HepG2 (cell line): ENCODE measurements around the gene BIRC2. TPM values are rescaled to one million over a fixed set of nuclear protein-coding genes. Genes with fewer than 3 reads are reported as not detected.

Source experiments
- ARNT ChIP-seq: fragments of 450-650 bp; IDR thresholded peaks from 2 replicates; pipeline ENCODE4 v1.6.1; 2017
- ARNT2 ChIP-seq: sonication (generic); formaldehyde crosslinking; IDR thresholded peaks from 2 replicates; pipeline ENCODE4 v1.8.0; 2022; ENCODE audit warnings: mild to moderate bottlenecking, low read depth, missing genetic modification reagents, moderate library complexity
- CAMTA2 ChIP-seq: sonication (generic); formaldehyde crosslinking; IDR thresholded peaks from 2 replicates; pipeline ENCODE4 v1.4.0; 2020; ENCODE audit warnings: mild to moderate bottlenecking, missing genetic modification reagents, borderline replicate concordance
- CEBPG ChIP-seq: IDR thresholded peaks from 2 replicates; pipeline ENCODE4 v1.6.1; 2016
- CSRNP2 ChIP-seq: sonication (generic); formaldehyde crosslinking; conservative IDR thresholded peaks from 2 replicates; pipeline ENCODE4 v1.8.0; 2022; ENCODE audit warnings: low read depth, missing genetic modification reagents
- FLYWCH1 ChIP-seq: sonication (generic); formaldehyde crosslinking; IDR thresholded peaks from 2 replicates; pipeline ENCODE4 v1.8.1; 2023; ENCODE audit warnings: mild to moderate bottlenecking, missing genetic modification reagents
- FOSL1 ChIP-seq: sonication (generic); formaldehyde crosslinking; IDR thresholded peaks from 2 replicates; pipeline ENCODE4 v1.9.0; 2021; ENCODE audit warnings: missing genetic modification reagents, borderline replicate concordance
- HNRNPL ChIP-seq: fragments of 200-400 bp; formaldehyde crosslinking; IDR thresholded peaks from 2 replicates; pipeline ENCODE4 v1.6.1; 2017; ENCODE audit warnings: mild to moderate bottlenecking, low read depth, low read length
- HOXA9 ChIP-seq: sonication (generic); formaldehyde crosslinking; IDR thresholded peaks from 2 replicates; pipeline ENCODE4 v1.8.1; 2022; ENCODE audit warnings: missing genetic modification reagents, mild to moderate bottlenecking, moderate library complexity, borderline replicate concordance
- KDM5A ChIP-seq: fragments of 200-600 bp; sonication (generic); IDR thresholded peaks from 2 replicates; pipeline ENCODE4 v1.7.0; 2018; ENCODE audit warnings: antibody characterized with exemption, mild to moderate bottlenecking, low read length, borderline replicate concordance
- NFYC ChIP-seq: IDR thresholded peaks from 2 replicates; pipeline ENCODE4 v1.6.1; 2016; ENCODE audit warnings: missing genetic modification reagents, missing compliant biosample characterization
- NR3C1 ChIP-seq: sonication (generic); formaldehyde crosslinking; IDR thresholded peaks from 2 replicates; pipeline ENCODE4 v1.4.0; 2020; ENCODE audit warnings: missing genetic modification reagents
- PAX8 ChIP-seq: sonication (generic); formaldehyde crosslinking; IDR thresholded peaks from 2 replicates; pipeline ENCODE4 v1.8.0; 2022; ENCODE audit warnings: mild to moderate bottlenecking, missing genetic modification reagents, borderline replicate concordance
- POLR2AphosphoS5 ChIP-seq: IDR thresholded peaks from 2 replicates; pipeline ENCODE4 v1.6.1; 2012; ENCODE audit warnings: low read depth, low read length
- PPARG ChIP-seq: conservative IDR thresholded peaks from 2 replicates; pipeline ENCODE4 v1.6.1; 2016; ENCODE audit warnings: missing biosample characterization, missing genetic modification reagents
- SNRNP70 ChIP-seq: fragments of 200-400 bp; formaldehyde crosslinking; IDR thresholded peaks from 2 replicates; pipeline ENCODE4 v1.6.1; 2017; ENCODE audit warnings: mild to moderate bottlenecking, low read depth, low read length, moderate library complexity
- TCF7L2 ChIP-seq: IDR thresholded peaks from 2 replicates; pipeline ENCODE4 v1.6.1; 2011; ENCODE audit warnings: mild to moderate bottlenecking, low read depth, low read length, moderate library complexity
- ZBTB8A ChIP-seq: sonication (generic); formaldehyde crosslinking; IDR thresholded peaks from 2 replicates; pipeline ENCODE4 v1.4.0; 2020; ENCODE audit warnings: mild to moderate bottlenecking, low read depth, missing genetic modification reagents, borderline replicate concordance
- ZNF205 ChIP-seq: IDR thresholded peaks from 2 replicates; pipeline ENCODE4 v1.6.1; 2018; ENCODE audit warnings: missing biosample characterization, missing genetic modification reagents
- ZNF251 ChIP-seq: sonication (generic); formaldehyde crosslinking; IDR thresholded peaks from 2 replicates; pipeline ENCODE4 v1.9.0; 2021; ENCODE audit warnings: mild to moderate bottlenecking, missing genetic modification reagents
- ZNF275 ChIP-seq: sonication (generic); formaldehyde crosslinking; IDR thresholded peaks from 2 replicates; pipeline ENCODE4 v1.8.0; 2022; ENCODE audit warnings: missing genetic modification reagents, mild to moderate bottlenecking, inconsistent platforms, borderline replicate concordance
- ZNF703 ChIP-seq: sonication (generic); formaldehyde crosslinking; IDR thresholded peaks from 2 replicates; pipeline ENCODE4 v1.5.1; 2020; ENCODE audit warnings: missing genetic modification reagents, mild to moderate bottlenecking, moderate library complexity, borderline replicate concordance
- ZSCAN12 ChIP-seq: sonication (generic); formaldehyde crosslinking; IDR thresholded peaks from 2 replicates; pipeline ENCODE4 v1.9.0; 2021; ENCODE audit warnings: mild to moderate bottlenecking, missing genetic modification reagents
- polyA plus RNA-seq, 8 experiments: library from polyadenylated mRNA; depleted of rRNA in 3 of 8; stranded (reverse) in 7 of 8; unstranded in 1 of 8; fragments of >200 nt; fragmentation: Illumina TruSeq in 4 of 8; extraction: Trizol in 4 of 8; gene quantifications; 2 replicates each; pipeline versions ENCODE4 v1.2.1 to v1.2.3, GENCODE V29; 2011 to 2016; ENCODE audit warnings: low read depth in 4 of 8, missing spikeins in 1 of 8, mixed read lengths in 1 of 8; ENCODE audit not compliant: insufficient read depth in 1 of 8
- total RNA-seq, 5 experiments: library from RNA; depleted of rRNA; stranded (reverse); fragments of >200 nt; fragmentation: Illumina TruSeq; extraction: Trizol; gene quantifications; 2 replicates each; pipeline ENCODE4 v1.2.3, GENCODE V29; 2016; ENCODE audit warnings: low read depth in 1 of 5
- TF ChIP-seq, protein P1 (sequence below): IDR thresholded peaks from 2 replicates; pipeline ENCODE4 v1.6.1; 2018; ENCODE audit warnings: missing genetic modification reagents
- TF ChIP-seq, protein P2 (sequence below): sonication (generic); formaldehyde crosslinking; IDR thresholded peaks from 2 replicates; pipeline ENCODE4 v1.5.0; 2020; ENCODE audit warnings: mild to moderate bottlenecking, low read depth, missing genetic modification reagents, borderline replicate concordance

The BIRC2 gene
- total and polyA plus RNA-seq, 2 of the 13 experiments (the other 11 are each of a cell fraction or from before 2014, with no cell fraction given) = 61.7 to 62.2 TPM

DNA sequence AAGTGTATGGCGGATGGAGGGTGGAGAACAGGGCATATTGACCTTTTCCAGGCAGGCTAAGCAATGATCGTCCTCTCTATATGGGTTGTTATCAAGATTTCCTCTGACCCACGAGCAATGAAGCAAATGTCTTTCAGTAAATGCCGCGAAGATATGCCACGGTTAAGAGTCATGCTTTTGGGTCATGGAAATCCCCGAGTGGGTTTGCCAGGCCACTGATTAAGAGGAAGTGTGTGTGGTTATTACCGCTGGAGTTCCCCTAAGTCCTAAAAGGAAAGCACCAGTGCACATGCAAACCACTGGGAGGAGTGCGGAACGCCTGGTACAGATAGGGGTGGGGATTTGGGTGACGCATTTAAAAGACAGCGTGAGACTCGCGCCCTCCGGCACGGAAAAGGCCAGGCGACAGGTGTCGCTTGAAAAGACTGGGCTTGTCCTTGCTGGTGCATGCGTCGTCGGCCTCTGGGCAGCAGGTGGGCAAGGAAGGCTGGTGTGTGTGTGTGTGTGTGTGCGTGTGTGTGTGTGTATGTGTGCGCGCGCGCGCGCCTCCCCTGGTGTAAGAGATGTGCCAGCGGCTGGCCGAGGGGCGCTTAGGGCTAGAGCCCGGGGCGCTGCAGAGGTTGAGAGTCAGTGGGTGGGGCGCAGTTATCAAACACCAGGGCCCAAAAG, 29.8 kb upstream of the BIRC2 start, which contains the start of gene BIRC3 (continued):
- TF ChIP-seq POLR2AphosphoS5 = peak; percentile 50
- no peak for TF ChIP-seq KDM5A
- no peak for TF ChIP-seq ARNT2
- TF ChIP-seq HOXA9 (CRISPR knock-in tag) = no peak
- no peak for TF ChIP-seq NFYC (CRISPR knock-in tag)
- 0 out of 2 replicates have a peak, but pooled peaks have one; percentile 12 for TF ChIP-seq PPARG (CRISPR knock-in tag)
- peak; percentile 94 for TF ChIP-seq HNRNPL
- TF ChIP-seq ZNF205 (CRISPR knock-in tag) = no peak
- no peak for TF ChIP-seq CEBPG (CRISPR knock-in tag)
- no peak for TF ChIP-seq CAMTA2 (CRISPR knock-in tag)
- no peak for TF ChIP-seq PAX8 (CRISPR knock-in tag)
- 0 out of 2 replicates have a peak, but pooled peaks have one; percentile 47 for TF ChIP-seq ZNF251 (CRISPR knock-in tag)
- TF ChIP-seq SNRNP70 = no peak
- TF ChIP-seq ZNF275 (CRISPR knock-in tag) = no peak
- TF ChIP-seq NR3C1 (CRISPR knock-in tag) = no peak
- no peak for TF ChIP-seq FOSL1 (CRISPR knock-in tag)
- TF ChIP-seq, protein P1, sequence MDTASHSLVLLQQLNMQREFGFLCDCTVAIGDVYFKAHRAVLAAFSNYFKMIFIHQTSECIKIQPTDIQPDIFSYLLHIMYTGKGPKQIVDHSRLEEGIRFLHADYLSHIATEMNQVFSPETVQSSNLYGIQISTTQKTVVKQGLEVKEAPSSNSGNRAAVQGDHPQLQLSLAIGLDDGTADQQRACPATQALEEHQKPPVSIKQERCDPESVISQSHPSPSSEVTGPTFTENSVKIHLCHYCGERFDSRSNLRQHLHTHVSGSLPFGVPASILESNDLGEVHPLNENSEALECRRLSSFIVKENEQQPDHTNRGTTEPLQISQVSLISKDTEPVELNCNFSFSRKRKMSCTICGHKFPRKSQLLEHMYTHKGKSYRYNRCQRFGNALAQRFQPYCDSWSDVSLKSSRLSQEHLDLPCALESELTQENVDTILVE (CRISPR knock-in tag) = no peak
- no peak for TF ChIP-seq ZSCAN12 (CRISPR knock-in tag)
- TF ChIP-seq ZBTB8A (CRISPR knock-in tag) = no peak
- TF ChIP-seq TCF7L2 = no peak
- no peak for TF ChIP-seq ARNT
- TF ChIP-seq CSRNP2 (CRISPR knock-in tag) = no peak
- TF ChIP-seq ZNF703 (CRISPR knock-in tag) = 0 out of 2 replicates have a peak, but pooled peaks have one; percentile 86
- TF ChIP-seq FLYWCH1 (CRISPR knock-in tag) = no peak
- TF ChIP-seq, protein P2, sequence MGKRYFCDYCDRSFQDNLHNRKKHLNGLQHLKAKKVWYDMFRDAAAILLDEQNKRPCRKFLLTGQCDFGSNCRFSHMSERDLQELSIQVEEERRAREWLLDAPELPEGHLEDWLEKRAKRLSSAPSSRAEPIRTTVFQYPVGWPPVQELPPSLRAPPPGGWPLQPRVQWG (CRISPR knock-in tag) = no peak
